GM21381 (cell line): ENCODE results near the gene HEPH.
"Not testable (repeated sequence)": the region's sequence is repeated elsewhere in the genome, so short reads cannot be mapped to it uniquely, and the experiment has no call there.

Experiments
- ATAC-seq: cut with Tn5 transposase; IDR thresholded peaks from one replicate; pipeline ENCODE4 v1.9.1; 2021; ENCODE audit warnings: mild to moderate bottlenecking, moderate library complexity; ENCODE audit not compliant: unreplicated experiment

The HEPH gene

DNA sequence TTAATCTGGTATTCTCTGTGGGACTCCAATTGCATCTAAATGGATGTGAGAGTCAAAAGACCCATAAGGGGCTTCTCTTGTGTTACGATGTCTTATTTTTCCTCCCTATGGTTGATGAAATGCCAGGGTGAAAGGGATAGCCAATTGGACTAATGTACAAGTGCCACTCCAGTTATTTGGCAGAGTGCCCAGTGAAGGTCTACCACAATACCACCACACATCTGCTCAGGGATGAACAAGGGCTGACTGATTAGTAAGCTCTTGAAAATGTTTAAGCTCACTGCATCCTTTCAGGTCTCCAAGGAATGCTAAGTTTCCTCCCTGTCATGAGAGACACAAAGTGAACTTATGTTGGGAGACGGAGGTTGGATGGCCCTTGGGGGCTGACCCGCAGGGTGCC lies 57.8 kb downstream of the HEPH start:
- ATAC-seq = no peak

DNA sequence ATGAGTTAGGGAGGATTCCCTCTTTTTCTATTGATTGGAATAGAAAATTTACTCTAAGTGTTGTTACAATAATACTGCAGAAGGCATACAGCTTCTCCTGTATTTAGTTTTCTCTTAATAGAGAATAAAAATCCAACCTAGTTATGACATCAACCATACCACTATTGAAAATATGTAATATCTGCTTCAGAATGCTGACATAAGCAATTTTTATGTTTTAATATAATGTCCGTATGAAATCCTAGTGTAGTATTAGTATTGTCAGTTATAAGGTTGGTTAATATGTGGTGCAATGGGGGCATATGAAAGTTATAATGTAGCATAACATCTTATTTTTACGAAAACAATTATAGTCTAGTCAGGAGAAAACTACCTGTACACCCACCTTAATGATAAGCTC lies 68.2 kb downstream of the HEPH start:
- no peak for ATAC-seq

DNA sequence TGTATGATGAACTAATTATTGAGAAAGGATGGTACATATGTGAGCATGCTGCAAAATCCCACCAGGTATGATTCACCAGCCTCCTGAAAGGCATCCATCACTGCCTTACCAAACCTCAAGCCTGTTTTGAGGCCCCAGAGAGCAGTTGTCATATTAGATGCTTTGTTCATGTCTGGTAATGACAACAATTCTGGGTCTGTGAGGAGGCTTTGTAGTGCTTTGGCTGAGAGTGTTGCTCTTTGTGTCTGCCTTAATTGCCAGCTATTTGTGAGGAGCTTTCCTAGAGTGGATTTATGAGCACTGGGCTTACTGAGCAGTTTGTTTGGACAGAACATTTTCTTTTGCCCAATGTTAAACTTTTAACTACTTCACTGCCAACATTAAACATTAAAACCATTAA lies 69.2 kb downstream of the HEPH start:
- no peak for ATAC-seq

DNA sequence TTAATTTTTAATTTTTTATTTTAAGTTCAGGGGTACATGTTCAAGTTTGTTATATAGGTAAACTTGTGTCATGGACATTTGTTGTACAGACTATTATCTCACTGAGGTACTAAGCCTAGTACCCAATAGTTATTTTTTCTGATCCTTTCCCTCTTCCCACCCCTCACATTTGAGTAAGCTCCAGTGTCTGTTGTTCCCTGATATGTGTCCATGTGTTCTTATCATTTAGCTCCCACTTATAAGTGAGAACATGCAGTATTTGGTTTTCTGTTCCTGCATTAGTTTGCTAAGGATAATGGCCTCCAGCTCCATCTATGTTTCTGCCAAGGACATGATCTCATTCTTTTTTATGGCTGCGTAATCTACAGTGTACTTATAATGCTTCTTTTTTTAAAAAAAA lies 69.9 kb downstream of the HEPH start:
- ATAC-seq = not testable (repeated sequence)

DNA sequence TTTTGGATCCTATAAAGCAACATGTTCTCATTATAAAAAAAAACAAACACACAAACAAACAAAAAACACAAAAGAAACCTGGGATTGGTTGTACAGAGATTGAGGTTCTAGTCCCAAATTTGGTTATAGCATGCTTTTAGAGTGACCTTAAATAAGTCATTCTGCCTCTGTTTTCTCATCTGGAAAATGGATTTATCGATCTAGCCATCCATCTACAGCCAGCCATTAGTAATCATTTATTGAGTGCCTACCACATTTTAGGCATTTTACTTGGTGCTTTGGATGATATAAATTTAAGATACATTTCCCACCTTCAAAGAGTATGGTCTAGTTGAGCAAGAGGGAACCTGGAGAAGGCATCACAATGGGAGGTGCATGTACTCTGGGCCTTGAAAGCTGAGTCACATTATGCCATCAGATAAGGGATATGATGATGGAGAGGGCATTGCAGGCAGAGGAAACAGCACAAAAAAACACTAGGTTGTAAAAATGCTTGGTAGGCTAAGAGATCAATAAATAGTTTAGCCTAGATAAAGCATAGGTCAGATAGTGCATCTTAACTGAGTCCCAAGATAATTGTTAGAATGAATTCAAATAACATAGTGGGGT lies 91.4 kb downstream of the HEPH start:
- ATAC-seq = no peak

DNA sequence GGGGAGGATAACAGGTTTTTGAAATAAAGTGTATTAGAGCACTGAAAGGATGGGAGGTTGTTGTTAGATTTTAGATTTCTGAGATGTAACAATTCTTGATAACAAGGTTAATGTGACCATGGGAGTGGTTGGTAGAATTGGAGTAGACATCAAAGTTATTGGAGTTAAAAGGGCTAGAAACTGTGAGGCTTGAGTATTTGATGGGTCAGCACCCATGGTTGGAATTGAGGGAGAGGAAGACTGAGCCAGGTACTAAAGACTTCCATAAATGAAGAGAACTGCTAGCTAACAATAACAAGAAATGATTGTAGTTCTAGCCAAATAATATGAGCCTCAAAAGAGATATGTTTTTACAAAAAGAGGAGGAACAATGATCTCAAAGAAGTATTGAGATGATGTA lies 98.8 kb downstream of the HEPH start:
- no peak for ATAC-seq
